Measurements from ENCODE around the gene FGF3.

Gene FGF3

GRCh38 chr11:69818603-69819441 is at the start of gene FGF3:
TSS of gene FGF3 (minus strand) at chr11:69819416. CDS start at chr11:69818933, 483 bp downstream.
- no peak for DNase-seq

- no peak for DNase-seq
Measured at GRCh38 chr11:69868871-69869270, 49.7 kb upstream of the FGF3 start.

GRCh38 chr11:69868006-69868810 is 49.0 kb upstream of the FGF3 start:
- DNase-seq, result no peak

DNA sequence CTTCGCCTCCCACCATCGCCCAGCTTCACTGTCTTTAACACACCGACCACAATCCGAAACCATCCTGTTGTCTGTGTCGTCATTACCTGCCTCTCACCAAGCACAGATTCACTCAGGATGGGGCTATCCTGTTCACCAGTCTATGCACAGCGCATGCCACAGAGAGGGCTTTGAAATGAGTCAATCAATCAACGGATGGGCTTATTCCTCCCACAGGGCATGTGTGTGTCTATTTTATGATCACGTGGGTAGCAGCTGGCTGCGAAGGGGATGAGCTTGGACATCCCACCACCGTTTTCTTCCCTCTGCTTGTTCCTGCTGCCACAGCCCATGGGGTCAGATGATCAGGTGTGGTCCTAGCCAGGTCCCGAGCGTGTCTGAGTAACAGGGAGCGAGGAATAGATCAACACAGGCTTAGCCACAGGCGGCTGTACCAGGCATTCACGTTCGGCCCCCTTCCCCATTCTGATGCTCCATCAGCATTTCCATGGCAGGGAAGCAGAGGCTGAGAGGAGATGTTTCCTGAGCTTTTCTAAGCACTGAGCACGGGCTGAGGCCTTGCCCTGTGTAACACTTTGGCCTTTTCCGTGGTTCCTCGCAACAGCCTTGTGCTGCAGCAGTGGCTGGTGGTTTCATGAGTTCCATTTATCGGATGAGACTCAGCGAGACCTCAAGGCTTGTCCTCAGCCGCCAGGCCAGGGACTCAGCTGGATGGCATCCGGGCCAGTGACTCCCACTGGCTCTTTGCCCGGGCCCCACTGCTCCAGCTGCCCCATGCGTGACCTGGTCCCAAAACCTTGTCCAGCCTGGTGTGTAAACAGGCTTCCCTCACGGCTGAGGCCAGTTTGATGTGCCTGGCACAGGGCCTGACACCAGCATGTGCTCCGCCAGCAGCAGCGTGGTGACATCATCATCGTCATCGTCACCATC is 48.1 kb upstream of the FGF3 start:
- no peak for DNase-seq

DNA sequence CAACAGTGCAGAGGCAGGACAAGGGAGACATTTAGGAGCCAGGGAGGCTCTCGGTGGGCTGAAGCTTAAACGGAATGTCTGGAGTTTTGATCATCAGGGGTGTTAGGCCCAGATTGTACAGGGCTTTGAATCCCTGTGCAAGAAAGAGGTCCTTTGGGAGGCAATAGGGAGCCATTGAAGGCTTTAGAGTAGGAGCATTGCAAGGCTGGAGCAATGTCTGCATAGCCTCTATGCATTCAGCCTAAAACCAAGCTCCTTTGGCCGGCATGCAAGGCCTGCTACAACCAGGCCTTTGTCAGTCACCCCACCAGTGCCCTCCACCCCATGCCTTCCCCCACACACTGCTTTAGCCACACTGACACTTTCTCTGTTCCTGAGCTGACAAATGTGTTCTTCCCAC is 47.4 kb upstream of the FGF3 start:
- DNase-seq, result no peak

DNA sequence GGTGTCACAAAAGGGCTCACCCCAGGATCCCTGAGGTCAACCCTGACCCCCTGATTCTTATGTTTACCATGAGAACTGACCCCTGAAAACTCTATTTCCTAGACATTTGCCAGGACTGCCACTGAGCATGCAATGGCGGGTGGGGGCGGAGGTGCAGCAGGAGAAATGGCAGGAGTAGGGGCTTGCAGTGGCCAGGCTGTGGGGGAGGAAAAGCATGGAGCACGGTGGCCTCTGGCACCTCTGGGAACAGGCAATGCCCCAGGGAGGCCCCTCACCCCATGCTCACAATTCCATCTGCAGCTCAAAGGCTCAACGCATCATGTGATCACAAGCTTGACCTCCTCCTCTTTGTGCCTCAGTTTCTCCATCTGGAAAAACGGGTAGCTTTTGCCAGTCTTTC is 46.5 kb upstream of the FGF3 start:
- DNase-seq, result no peak

DNA sequence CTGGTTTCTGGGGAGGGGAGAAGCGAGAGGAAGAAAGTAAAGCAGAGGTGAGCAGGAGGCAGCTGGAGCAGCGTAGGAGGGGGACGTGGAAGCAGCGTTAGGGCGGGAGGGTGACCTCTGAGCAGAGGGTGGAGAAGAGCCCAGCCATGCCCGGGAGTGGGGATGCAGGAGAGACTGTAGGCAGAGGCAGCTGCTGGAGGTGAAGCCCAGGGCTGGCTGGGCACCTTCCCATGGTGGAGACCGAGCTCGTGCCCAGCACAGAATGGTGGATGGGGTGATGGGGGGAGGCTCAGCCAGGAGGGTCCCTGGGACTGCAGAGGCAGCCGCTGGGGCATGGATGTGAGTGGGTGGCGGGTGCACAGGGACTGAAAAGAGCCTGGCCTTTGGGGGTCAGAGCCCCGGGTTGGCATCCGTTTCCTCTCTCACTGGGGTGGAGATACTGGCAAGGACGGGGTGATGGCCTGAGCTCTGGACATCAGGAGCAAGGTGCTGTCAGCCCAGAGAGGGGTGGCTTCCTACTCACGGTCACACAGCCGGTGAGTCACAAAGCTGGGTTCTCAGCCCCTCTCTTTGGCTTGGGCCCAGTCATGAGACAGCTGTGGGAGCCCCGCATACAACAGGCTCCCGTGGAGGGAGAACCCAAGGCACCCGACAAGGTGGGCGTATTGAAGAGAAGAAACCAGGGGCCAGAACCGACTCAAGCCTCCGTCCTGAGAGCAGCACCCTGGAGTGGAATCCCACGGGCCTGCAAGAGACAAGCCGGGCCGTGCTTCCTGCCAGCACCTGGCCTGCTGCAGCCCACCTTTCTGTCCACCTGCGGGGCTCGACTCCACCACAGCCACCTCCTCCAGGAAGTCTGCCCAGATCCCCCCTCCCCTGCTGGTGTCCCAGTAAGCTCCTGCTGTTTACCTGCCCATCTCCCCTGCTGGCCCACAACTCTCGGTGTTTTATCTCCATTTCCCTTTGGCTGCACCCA is 45.8 kb upstream of the FGF3 start:
- no peak for DNase-seq

GRCh38 chr11:69863544-69864200 is 44.5 kb upstream of the FGF3 start:
- DNase-seq, result no peak

DNA sequence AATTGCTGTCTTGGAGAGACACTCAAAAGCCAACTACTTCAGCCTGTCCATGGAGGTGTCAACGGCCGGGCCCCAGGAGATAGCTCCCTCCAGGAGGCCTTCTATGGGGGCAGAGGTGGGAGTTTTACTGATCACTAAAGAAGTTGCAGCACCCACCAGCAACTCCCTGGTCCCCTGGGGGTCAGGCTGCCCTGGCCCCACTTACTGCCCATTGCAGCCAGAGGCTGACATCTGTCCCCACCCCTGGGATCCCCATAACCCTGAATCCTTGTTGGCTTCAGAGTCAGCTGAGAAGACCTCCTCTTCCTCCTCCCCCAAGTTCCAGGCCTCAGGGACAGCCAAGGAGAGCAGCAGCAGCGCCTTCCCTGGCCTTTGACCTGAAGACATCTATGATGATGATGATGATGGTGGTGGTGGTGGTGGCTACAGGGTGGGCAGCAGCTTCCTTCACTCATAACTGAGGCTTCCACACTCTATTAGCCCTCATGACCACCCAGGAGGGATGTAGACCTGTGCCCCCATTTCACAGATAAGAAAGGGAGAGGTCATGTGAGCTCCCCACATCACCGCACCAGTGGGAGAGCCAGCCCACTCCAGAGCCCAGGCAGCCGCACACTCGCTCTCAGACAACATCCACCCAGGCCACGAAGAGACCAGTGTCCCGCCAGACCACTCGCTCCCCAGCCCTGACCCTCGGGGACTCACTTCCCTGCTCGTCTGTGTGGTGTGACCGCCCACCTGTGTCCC is 43.8 kb upstream of the FGF3 start:
- DNase-seq, result no peak

DNA sequence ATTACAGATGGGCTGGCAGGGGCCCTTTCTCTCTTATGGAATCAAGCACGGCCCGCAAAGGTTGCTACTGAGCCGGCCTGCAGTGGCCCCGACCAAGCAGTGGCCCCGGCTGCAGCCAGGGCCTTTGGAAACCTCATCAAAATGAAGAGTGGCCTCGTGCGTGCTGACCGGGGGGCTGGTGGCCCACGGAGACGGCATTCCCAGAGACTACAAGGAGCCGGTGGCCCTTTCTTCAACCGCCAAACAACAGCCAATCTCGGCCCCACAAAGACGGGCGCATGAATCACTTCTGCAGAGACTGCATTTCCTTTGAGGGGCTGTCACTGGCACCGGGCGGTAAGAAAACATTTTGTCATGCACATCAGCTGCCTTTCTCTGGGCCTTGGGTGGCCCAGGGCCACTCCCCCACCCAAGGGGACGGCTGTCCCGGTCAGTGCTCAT is 43.1 kb upstream of the FGF3 start:
- DNase-seq, result no peak

- DNase-seq, result no peak
Measured at GRCh38 chr11:69861901-69862300, 42.7 kb upstream of the FGF3 start.

DNA sequence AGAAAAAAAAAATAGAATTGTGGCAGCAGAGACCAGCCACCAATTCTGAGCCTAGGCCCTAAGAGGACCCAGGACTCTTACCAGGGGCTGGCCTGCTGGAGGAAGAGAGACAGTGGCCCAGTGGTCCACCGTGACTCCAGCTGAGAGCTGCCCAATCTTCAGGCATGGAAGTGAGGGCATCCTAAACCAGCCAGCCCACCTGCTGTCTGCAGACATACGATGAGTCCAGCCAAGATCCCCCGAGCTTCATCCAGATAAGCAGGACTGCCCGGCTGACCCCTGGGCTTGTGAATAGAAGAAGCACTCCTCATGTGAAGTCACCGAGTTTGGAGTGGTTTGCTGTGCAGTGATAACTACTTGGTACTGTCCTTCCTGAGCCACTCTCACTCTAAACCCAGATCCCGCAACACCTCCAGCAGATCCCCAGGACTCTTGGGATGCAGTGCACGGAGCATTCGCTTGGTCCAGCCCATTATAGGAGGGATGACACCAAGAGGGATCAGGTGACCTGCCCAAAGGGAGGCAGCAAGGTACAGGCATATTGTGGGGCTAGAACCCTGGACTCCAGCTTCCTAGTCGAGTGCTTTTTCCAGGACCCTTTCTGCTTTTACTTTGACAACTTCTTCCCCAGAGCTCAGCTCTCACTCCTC is 41.7 kb upstream of the FGF3 start:
- no peak for DNase-seq

GRCh38 chr11:69860244-69860643 is 41.0 kb upstream of the FGF3 start:
- DNase-seq, result no peak

GRCh38 chr11:69859275-69859934 is 40.2 kb upstream of the FGF3 start:
- no peak for DNase-seq

- no peak for DNase-seq
Measured at GRCh38 chr11:69855421-69855820, 36.2 kb upstream of the FGF3 start.

- no peak for DNase-seq
Measured at GRCh38 chr11:69854713-69855112, 35.5 kb upstream of the FGF3 start.

DNA sequence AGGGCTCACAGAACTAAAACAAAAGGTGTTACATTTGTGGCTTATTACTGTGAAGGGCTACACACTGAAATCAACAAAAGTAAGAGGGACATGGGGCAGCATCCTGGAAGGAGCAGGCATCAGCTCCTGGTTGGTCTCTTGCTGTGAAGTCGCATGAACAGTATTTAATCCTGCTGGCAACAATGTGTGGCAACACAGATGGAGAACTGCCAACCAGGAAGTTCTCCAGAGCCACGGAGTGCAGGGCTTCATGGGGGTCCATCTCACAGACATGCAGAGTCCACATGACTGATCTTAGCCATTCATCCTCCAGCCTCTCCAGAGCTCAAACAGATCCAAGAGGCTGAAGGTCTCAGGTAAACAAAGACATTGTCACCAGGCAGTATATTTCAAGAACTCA is 32.8 kb upstream of the FGF3 start:
- no peak for DNase-seq

GRCh38 chr11:69848201-69848600 is 29.0 kb upstream of the FGF3 start:
- no peak for DNase-seq

GRCh38 chr11:69844396-69844795 is 25.2 kb upstream of the FGF3 start:
- no peak for DNase-seq

All from KG1 (cell line).